Measurements from ENCODE around the gene PHKA2.

PHKA2 gene

GRCh38 chrX:18949944-18950301 lies 34.0 kb downstream of the PHKA2 start:
- H3K4me3 Mint-ChIP-seq = no peak overlapping the region
- ATAC-seq = no peak

GRCh38 chrX:18949291-18949943 lies 34.5 kb downstream of the PHKA2 start:
- Mint-ChIP-seq H3K27me3 (no peaks in the 10 kb centered on the region), H3K27ac (no peak overlapping the region), H3K9me3 (no peaks in the 10 kb centered on the region), H3K4me1 (peaks cover 5% of the 10 kb centered on the region), H3K4me3 (no peak overlapping the region)
- DNase-seq = no peak
- ATAC-seq = no peak

More at GRCh38 chrX:18949944-18950301, 34.0 kb downstream of the PHKA2 start:
- Mint-ChIP-seq H3K27me3 (no peaks in the 10 kb centered on the region), H3K9me3 (no peaks in the 10 kb centered on the region), H3K4me1 (peaks cover 10% of the 10 kb centered on the region), H3K27ac (peak overlapping the region in 1 of 2 donors; percentile 80)
- DNase-seq = no peak

- Mint-ChIP-seq H3K27me3 (no peaks in the 10 kb centered on the region), H3K27ac (no peak overlapping the region), H3K4me1 (no peaks in the 10 kb centered on the region), H3K9me3 (no peaks in the 10 kb centered on the region), H3K4me3 (no peak overlapping the region)
- DNase-seq (no peak), ATAC-seq (no peak)
Observed at GRCh38 chrX:18946611-18947010, 37.3 kb downstream of the PHKA2 start.

GRCh38 chrX:18946157-18946556 lies 37.8 kb downstream of the PHKA2 start:
- no peaks in the 10 kb centered on the region for H3K9me3 Mint-ChIP-seq
- no peak overlapping the region for H3K4me3 Mint-ChIP-seq
- no peaks in the 10 kb centered on the region for H3K4me1 Mint-ChIP-seq
- H3K27ac Mint-ChIP-seq = peak overlapping the region in 1 of 2 donors; percentile 72
- no peak for ATAC-seq
- no peak for DNase-seq
- no peaks in the 10 kb centered on the region for H3K27me3 Mint-ChIP-seq

GRCh38 chrX:18945483-18945882 lies 38.4 kb downstream of the PHKA2 start:
- Mint-ChIP-seq H3K27me3 (no peaks in the 10 kb centered on the region), H3K9me3 (no peaks in the 10 kb centered on the region)

GRCh38 chrX:18944482-18944881 lies 39.4 kb downstream of the PHKA2 start:
- H3K27me3 Mint-ChIP-seq = no peaks in the 10 kb centered on the region
- H3K4me3 Mint-ChIP-seq = no peak overlapping the region
- no peak overlapping the region for H3K27ac Mint-ChIP-seq
- H3K9me3 Mint-ChIP-seq = no peaks in the 10 kb centered on the region
- no peak for ATAC-seq
- DNase-seq = no peak
- H3K4me1 Mint-ChIP-seq = no peaks in the 10 kb centered on the region

More at GRCh38 chrX:18945483-18945882, 38.4 kb downstream of the PHKA2 start:
- H3K4me3 Mint-ChIP-seq = no peak overlapping the region
- no peaks in the 10 kb centered on the region for H3K4me1 Mint-ChIP-seq
- H3K27ac Mint-ChIP-seq = no peak overlapping the region
- no peak for DNase-seq
- ATAC-seq = no peak

GRCh38 chrX:18941896-18942295 lies 42.0 kb downstream of the PHKA2 start:
- H3K27ac Mint-ChIP-seq = peak overlapping the region in 1 of 2 donors; percentile 74

GRCh38 chrX:18938710-18939109 lies 45.2 kb downstream of the PHKA2 start:
- H3K4me3 Mint-ChIP-seq = no peak overlapping the region
- H3K4me1 Mint-ChIP-seq = no peaks in the 10 kb centered on the region
- ATAC-seq (no peak), DNase-seq (no peak)
- H3K27ac Mint-ChIP-seq = no peak overlapping the region
- H3K9me3 Mint-ChIP-seq = no peaks in the 10 kb centered on the region
- H3K27me3 Mint-ChIP-seq = no peaks in the 10 kb centered on the region

More at GRCh38 chrX:18941896-18942295, 42.0 kb downstream of the PHKA2 start:
- ATAC-seq (no peak), DNase-seq (no peak)
- H3K4me1 Mint-ChIP-seq = no peaks in the 10 kb centered on the region
- H3K4me3 Mint-ChIP-seq = no peak overlapping the region
- H3K27me3 Mint-ChIP-seq = no peaks in the 10 kb centered on the region
- no peaks in the 10 kb centered on the region for H3K9me3 Mint-ChIP-seq

GRCh38 chrX:18937173-18937572 lies 46.7 kb downstream of the PHKA2 start:
- no peak overlapping the region for H3K27ac Mint-ChIP-seq
- H3K4me1 Mint-ChIP-seq = no peaks in the 10 kb centered on the region

GRCh38 chrX:18935893-18936292 lies 48.0 kb downstream of the PHKA2 start:
- DNase-seq (no peak), ATAC-seq (no peak)
- Mint-ChIP-seq H3K9me3 (no peaks in the 10 kb centered on the region), H3K27ac (no peak overlapping the region), H3K4me1 (no peaks in the 10 kb centered on the region), H3K4me3 (no peak overlapping the region), H3K27me3 (no peaks in the 10 kb centered on the region)

More at GRCh38 chrX:18937173-18937572, 46.7 kb downstream of the PHKA2 start:
- ATAC-seq = no peak
- DNase-seq = no peak
- Mint-ChIP-seq H3K4me3 (no peak overlapping the region), H3K27me3 (no peaks in the 10 kb centered on the region), H3K9me3 (no peaks in the 10 kb centered on the region)

GRCh38 chrX:18934708-18935107 lies 49.2 kb downstream of the PHKA2 start:
- no peaks in the 10 kb centered on the region for H3K4me1 Mint-ChIP-seq
- H3K27ac Mint-ChIP-seq = peak overlapping the region in 1 of 2 donors; percentile 42
- no peaks in the 10 kb centered on the region for H3K27me3 Mint-ChIP-seq
- ATAC-seq (no peak), DNase-seq (no peak)
- H3K4me3 Mint-ChIP-seq = no peak overlapping the region
- no peaks in the 10 kb centered on the region for H3K9me3 Mint-ChIP-seq

- Mint-ChIP-seq H3K9me3 (no peaks in the 10 kb centered on the region), H3K4me1 (no peaks in the 10 kb centered on the region), H3K27me3 (no peaks in the 10 kb centered on the region), H3K27ac (no peak overlapping the region), H3K4me3 (no peak overlapping the region)
- ATAC-seq (no peak), DNase-seq (no peak)
Observed at GRCh38 chrX:18933617-18934016, 50.3 kb downstream of the PHKA2 start.

GRCh38 chrX:18931972-18932371 lies 51.9 kb downstream of the PHKA2 start:
- H3K4me1 Mint-ChIP-seq = no peaks in the 10 kb centered on the region
- DNase-seq (no peak), ATAC-seq (no peak)
- H3K27ac Mint-ChIP-seq = no peak overlapping the region
- H3K9me3 Mint-ChIP-seq = no peaks in the 10 kb centered on the region
- no peak overlapping the region for H3K4me3 Mint-ChIP-seq
- no peaks in the 10 kb centered on the region for H3K27me3 Mint-ChIP-seq

- ATAC-seq = no peak
- Mint-ChIP-seq H3K27ac (peak overlapping the region in 1 of 2 donors; percentile 19), H3K9me3 (no peaks in the 10 kb centered on the region), H3K4me1 (no peaks in the 10 kb centered on the region), H3K4me3 (no peak overlapping the region), H3K27me3 (no peaks in the 10 kb centered on the region)
- no peak for DNase-seq
Observed at GRCh38 chrX:18929775-18930174, 54.1 kb downstream of the PHKA2 start.

- no peaks in the 10 kb centered on the region for H3K9me3 Mint-ChIP-seq
- no peak for ATAC-seq
Observed at GRCh38 chrX:18927558-18927957, 56.4 kb downstream of the PHKA2 start.

GRCh38 chrX:18924507-18925088 lies 59.3 kb downstream of the PHKA2 start:
- H3K9me3 Mint-ChIP-seq = no peaks in the 10 kb centered on the region
- ATAC-seq (no peak), DNase-seq (no peak)
- no peak overlapping the region for H3K27ac Mint-ChIP-seq
- H3K27me3 Mint-ChIP-seq = no peaks in the 10 kb centered on the region
- no peak overlapping the region for H3K4me3 Mint-ChIP-seq
- H3K4me1 Mint-ChIP-seq = no peaks in the 10 kb centered on the region

More at GRCh38 chrX:18927558-18927957, 56.4 kb downstream of the PHKA2 start:
- Mint-ChIP-seq H3K4me1 (no peaks in the 10 kb centered on the region), H3K4me3 (no peak overlapping the region), H3K27ac (no peak overlapping the region), H3K27me3 (no peaks in the 10 kb centered on the region)
- DNase-seq = no peak

- no peak for ATAC-seq
- no peak overlapping the region for H3K27ac Mint-ChIP-seq
- no peaks in the 10 kb centered on the region for H3K9me3 Mint-ChIP-seq
- no peak overlapping the region for H3K4me3 Mint-ChIP-seq
- H3K4me1 Mint-ChIP-seq = no peaks in the 10 kb centered on the region
- DNase-seq = no peak
- no peaks in the 10 kb centered on the region for H3K27me3 Mint-ChIP-seq
Observed at GRCh38 chrX:18920566-18920965, 63.3 kb downstream of the PHKA2 start.

Measured in stimulated activated naive CD8-positive, alpha-beta T cell treated with anti-CD3 and anti-CD28 coated beads, Interleukin-15, amount 100 ng/mL, for 72 hours (primary cell).